Measurements from ENCODE around the gene RASAL1. TPM values are rescaled to one million over a fixed set of nuclear protein-coding genes. Genes with fewer than 3 reads are reported as not detected.

The RASAL1 gene
- total RNA-seq, 1 donor from 2014 or later: 0.41 TPM

DNA sequence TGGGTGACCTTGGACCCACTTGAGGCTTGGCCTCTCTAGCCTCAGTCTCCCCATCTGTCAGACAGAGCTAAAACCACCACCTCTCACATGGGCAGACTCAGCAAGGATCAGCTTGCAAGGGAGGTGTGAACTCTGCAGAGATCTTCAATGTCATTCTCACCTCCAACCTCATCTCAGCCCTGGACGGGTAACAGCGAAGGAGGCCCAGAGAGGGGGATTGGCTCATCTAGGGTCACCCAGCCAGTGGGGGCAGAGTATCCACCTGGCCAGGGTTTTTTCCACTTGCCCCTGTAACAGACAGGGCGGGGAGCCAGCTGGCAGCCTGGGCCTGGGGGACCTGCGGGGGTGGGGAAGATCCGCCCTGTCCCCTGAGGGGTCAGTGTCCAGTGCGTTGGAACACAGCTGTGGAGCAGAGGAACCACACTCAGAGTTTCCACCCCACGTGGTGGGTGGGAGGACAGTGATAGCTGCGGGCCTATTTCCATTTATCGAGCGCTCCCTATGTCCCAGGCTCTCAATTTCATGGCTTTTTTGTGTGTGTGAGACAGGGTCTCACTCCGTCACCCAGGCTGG, 51.6 kb downstream of the RASAL1 start:
- no peak overlapping the region for H3K27ac ChIP-seq
- peaks cover 4% of the 10 kb centered on the region for H3K27me3 ChIP-seq (ENCODE audit: low read depth)
- ATAC-seq (no peak), DNase-seq (no peak)
- H3K4me3 ChIP-seq: no peak overlapping the region
- intact Hi-C loops (cut with DNase I): no loop called here
- no peaks in the 10 kb centered on the region for H3K4me1 ChIP-seq
- H3K9me3 ChIP-seq: no peaks in the 10 kb centered on the region
- H3K36me3 ChIP-seq: no peaks in the 10 kb centered on the region
- TF ChIP-seq, protein P1, sequence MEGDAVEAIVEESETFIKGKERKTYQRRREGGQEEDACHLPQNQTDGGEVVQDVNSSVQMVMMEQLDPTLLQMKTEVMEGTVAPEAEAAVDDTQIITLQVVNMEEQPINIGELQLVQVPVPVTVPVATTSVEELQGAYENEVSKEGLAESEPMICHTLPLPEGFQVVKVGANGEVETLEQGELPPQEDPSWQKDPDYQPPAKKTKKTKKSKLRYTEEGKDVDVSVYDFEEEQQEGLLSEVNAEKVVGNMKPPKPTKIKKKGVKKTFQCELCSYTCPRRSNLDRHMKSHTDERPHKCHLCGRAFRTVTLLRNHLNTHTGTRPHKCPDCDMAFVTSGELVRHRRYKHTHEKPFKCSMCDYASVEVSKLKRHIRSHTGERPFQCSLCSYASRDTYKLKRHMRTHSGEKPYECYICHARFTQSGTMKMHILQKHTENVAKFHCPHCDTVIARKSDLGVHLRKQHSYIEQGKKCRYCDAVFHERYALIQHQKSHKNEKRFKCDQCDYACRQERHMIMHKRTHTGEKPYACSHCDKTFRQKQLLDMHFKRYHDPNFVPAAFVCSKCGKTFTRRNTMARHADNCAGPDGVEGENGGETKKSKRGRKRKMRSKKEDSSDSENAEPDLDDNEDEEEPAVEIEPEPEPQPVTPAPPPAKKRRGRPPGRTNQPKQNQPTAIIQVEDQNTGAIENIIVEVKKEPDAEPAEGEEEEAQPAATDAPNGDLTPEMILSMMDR (IDR thresholded peaks at IDR 0.05): no peak

DNA sequence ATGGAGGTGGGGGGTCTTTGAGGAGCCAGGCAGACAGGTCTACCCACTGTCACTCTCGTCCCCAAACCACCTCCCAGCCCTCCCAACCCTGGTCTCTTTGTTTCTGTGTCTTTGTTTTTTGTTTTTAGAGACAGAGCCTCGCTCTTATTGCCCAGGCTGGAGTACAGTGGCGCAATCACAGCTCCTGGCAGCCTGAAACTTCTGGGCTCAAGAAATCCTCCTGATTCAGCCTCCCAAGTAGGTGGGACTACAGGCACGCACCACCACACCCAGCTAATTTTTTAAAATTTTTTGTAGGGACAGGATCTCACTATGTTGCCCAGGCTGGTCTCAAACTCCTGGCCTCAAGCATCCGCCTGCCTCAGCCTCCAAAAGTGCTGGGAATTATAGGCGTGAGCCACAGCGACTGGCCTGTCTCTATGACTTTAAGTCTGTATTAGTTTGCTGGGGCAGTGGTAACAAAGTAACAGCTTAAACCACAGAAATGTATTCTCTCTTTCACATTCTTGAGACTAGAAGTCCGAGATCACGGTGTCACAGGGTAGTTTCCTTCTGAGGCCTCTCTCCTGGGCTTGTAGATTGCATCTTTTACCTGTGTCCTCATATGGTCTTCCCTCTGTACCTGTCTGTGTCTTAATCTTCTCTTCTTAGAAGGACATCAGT, 52.9 kb downstream of the RASAL1 start:
- no peak for ATAC-seq
- peaks cover 13% of the 10 kb centered on the region for H3K27me3 ChIP-seq (ENCODE audit: low read depth)
- no peaks in the 10 kb centered on the region for H3K4me1 ChIP-seq
- no peak overlapping the region for H3K4me3 ChIP-seq
- no peaks in the 10 kb centered on the region for H3K36me3 ChIP-seq
- TF ChIP-seq, protein P1 (IDR thresholded peaks at IDR 0.05): no peak
- H3K9me3 ChIP-seq: no peaks in the 10 kb centered on the region
- H3K27ac ChIP-seq: no peak overlapping the region
- DNase-seq: no peak
- intact Hi-C loops (cut with DNase I): no loop called here

DNA sequence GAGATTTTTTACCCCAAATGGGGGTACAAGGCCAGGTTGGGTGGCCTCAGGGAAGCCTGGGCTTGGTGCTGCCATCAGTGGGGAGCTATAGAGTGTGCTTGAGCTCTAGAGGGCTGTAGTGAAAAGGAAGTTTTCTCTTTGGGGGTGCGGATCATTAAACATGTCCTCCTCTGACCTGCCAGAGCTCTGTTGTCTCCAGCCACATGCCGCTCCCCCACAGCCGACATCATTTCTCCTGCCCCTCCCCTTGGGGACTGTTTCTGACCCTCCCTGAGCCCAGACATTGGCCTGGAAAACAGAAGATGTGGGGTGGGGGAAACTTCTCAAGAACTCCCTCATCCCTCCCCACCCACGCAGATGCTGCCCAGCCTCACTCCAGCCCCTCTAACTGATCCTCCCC, 53.7 kb downstream of the RASAL1 start:
- intact Hi-C loops (cut with DNase I): no loop called here
- Histone ChIP-seq H3K4me3 (no peak overlapping the region), H3K9me3 (no peaks in the 10 kb centered on the region), H3K4me1 (no peaks in the 10 kb centered on the region), H3K27ac (no peak overlapping the region), H3K27me3 (ENCODE audit: low read depth) (peaks cover 13% of the 10 kb centered on the region), H3K36me3 (no peaks in the 10 kb centered on the region)
- TF ChIP-seq, protein P1 (IDR thresholded peaks at IDR 0.05): no peak
- DNase-seq (no peak), ATAC-seq (no peak)

DNA sequence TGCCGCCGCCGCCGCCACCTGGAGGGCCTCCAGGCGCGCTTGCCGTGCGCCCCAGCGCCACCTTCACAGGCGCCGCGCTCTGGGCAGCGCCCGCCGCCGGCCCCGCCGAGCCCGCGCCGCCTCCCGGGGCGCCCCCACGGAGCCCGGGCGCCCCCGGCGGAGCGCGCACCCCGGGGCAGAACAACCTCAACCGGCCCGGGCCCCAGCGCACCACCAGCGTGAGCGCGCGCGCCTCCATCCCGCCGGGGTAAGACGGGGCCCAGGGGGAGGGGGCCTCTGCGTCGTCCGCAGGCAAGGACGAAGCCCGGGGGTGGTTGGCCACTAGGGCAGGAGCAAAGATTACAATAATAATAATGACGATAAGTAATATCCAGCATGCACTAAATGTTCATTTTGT, 57.7 kb downstream of the RASAL1 start:
- Histone ChIP-seq H3K9me3 (no peaks in the 10 kb centered on the region), H3K27me3 (ENCODE audit: low read depth) (peaks cover 13% of the 10 kb centered on the region), H3K4me1 (no peaks in the 10 kb centered on the region), H3K27ac (no peak overlapping the region), H3K36me3 (no peaks in the 10 kb centered on the region), H3K4me3 (no peak overlapping the region)
- TF ChIP-seq, protein P1 (IDR thresholded peaks at IDR 0.05): no peak
- no peak for ATAC-seq
- no peak for DNase-seq
- intact Hi-C loops (cut with DNase I): no loop called here

DNA sequence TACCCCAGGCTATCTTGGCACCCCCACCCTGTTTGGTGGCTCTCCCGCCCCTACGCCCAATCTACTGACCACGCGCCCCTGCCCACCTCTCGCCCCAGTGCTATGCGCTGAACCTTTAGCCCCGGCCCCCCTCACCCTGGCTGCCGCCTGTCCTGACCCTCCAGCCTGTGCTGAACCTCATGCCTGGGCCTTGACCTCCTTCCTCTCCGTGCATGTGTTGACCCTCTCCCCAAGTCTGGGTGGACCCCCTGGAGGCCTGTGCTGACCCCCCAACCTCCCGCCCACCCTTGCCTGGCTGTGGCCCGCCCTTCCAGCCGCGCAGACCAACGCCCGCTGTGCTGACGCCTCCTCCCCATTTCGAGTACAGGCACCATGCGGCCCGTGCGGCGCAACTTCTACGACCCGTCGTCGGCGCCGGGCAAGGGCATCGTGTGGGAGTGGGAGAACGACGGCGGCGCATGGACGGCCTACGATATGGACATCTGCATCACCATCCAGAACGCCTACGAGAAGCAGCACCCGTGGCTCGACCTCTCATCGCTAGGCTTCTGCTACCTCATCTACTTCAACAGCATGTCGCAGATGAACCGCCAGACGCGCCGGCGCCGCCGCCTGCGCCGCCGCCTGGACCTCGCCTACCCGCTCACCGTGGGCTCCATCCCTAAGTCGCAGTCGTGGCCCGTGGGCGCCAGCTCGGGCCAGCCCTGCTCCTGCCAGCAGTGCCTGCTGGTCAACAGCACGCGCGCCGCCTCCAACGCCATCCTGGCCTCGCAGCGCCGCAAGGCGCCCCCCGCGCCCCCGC, 58.3 kb downstream of the RASAL1 start:
- intact Hi-C loops (cut with DNase I): no loop called here
- DNase-seq: no peak

More for the DNA sequence above, 58.3 kb downstream of the RASAL1 start:
- Histone ChIP-seq H3K4me3 (no peak overlapping the region), H3K36me3 (no peaks in the 10 kb centered on the region), H3K9me3 (no peaks in the 10 kb centered on the region), H3K27ac (no peak overlapping the region), H3K27me3 (ENCODE audit: low read depth) (peaks cover 13% of the 10 kb centered on the region), H3K4me1 (no peaks in the 10 kb centered on the region)
- TF ChIP-seq, protein P1 (IDR thresholded peaks at IDR 0.05): no peak
- no peak for ATAC-seq
